Left lung (tissue), 10 donors: ENCODE results near the gene ICE2. TPM values are rescaled to one million over a fixed set of nuclear protein-coding genes. Genes with fewer than 3 reads are reported as not detected.
A peak's percentile ranks its signal among the peaks of the same experiment; 100 is the strongest.

Source experiments
- ATAC-seq: fragments of 200-7000 bp; cut with Tn5 transposase; one replicate; pipeline ENCODE4 v1.9.1; 2020; ENCODE audit warnings: moderate library complexity
- DNase-seq, 4 donors: peaks; one replicate each; pipeline ENCODE4 v3.0.0-alpha.2; 2013 to 2020
- H3K27ac ChIP-seq, 2 donors: fragments of 200-600 bp; sonication (generic) in 1 of 2; one replicate each; pipeline versions ENCODE4 v1.5.0 to v1.8.0; 2020 to 2021
- H3K27me3 ChIP-seq, 2 donors: fragments of 200-600 bp; sonication (generic) in 1 of 2; one replicate each; pipeline versions ENCODE4 v1.5.0 to v1.8.0; 2020 to 2021
- H3K36me3 ChIP-seq, 2 donors: fragments of 200-600 bp; sonication (generic) in 1 of 2; one replicate each; pipeline versions ENCODE4 v1.5.0 to v1.8.0; 2020 to 2021
- H3K4me1 ChIP-seq, 2 donors: fragments of 200-600 bp; one replicate each; pipeline ENCODE4 v1.8.0; 2021
- H3K4me3 ChIP-seq, 2 donors: fragments of 200-600 bp; sonication (generic) in 1 of 2; one replicate each; pipeline versions ENCODE4 v1.5.0 to v1.8.0; 2020 to 2021; ENCODE audit warnings: mild to moderate bottlenecking in 1 of 2
- H3K9me3 ChIP-seq, 2 donors: fragments of 200-600 bp; sonication (generic) in 1 of 2; one replicate each; pipeline versions ENCODE4 v1.5.0 to v1.8.0; 2020 to 2021
- intact Hi-C, 2 donors: fragments of 100-400 bp; cut with DNase I; formaldehyde crosslinking; loops; one replicate each; pipeline versions ENCODE4 v1.11.2 to v1.14.2; 2022
- polyA plus RNA-seq, 6 donors: library from polyadenylated mRNA; unstranded; fragments of 120-200 nt; gene quantifications; one replicate each; pipeline ENCODE4 v1.2.1, GENCODE V29; 2013; ENCODE audit not compliant: insufficient read length in 6 of 6
- total RNA-seq, 2 donors: library from RNA; stranded (reverse); fragmentation: NEBNext Ultra II Directional; extraction: Animal tissue kit (Norgen Biotek cat#: 25700); gene quantifications; one replicate each; pipeline ENCODE4 v1.2.1, GENCODE V29; 2021
- TF ChIP-seq, protein P1 (sequence below), 2 donors: fragments of 200-600 bp; sonication (generic) in 1 of 2; IDR thresholded peaks; one replicate each; pipeline versions ENCODE4 v1.5.0 to v1.8.0; 2021; ENCODE audit warnings: antibody characterized with exemption in 2 of 2
- donor health status: DM: no; HTN: yes; CAD: no.
- donor health status: DM: no; HTN: no; CAD: no.

ICE2 gene
- total and polyA plus RNA-seq, 8 donors, result 35.9 to 94.4 (median 80.8) TPM

DNA sequence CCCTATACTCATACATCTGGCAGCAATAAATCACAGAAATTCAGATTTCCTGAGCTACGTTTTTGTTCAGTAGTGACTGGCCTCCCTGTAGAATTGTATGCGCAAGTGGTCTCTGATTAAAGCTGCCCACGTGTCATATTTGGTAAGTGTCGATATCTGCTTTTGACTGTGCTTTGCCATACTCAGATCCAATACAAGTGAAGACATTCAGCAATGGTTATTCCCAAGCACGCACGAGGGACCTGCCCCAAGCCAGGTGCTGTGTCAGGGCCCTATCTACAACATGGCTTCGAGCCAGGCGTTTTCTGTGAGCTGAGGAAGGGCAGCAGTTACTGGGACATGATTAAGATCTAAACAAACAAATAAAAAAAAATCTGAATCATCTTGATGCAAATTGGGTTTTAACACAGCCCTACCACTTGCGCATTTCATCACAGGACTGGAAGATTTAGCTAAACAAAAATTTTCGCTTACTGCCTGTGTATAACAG is 47.2 kb upstream of the ICE2 start:
- no peak for DNase-seq
- intact Hi-C loops, result no loop called here
- Histone ChIP-seq H3K9me3 (no peaks in the 10 kb centered on the region), H3K36me3 (no peaks in the 10 kb centered on the region), H3K4me1 (peaks cover 6% of the 10 kb centered on the region in 2 donors), H3K27ac (no peak overlapping the region), H3K27me3 (no peaks in the 10 kb centered on the region), H3K4me3 (no peak overlapping the region)
- TF ChIP-seq, protein P1, sequence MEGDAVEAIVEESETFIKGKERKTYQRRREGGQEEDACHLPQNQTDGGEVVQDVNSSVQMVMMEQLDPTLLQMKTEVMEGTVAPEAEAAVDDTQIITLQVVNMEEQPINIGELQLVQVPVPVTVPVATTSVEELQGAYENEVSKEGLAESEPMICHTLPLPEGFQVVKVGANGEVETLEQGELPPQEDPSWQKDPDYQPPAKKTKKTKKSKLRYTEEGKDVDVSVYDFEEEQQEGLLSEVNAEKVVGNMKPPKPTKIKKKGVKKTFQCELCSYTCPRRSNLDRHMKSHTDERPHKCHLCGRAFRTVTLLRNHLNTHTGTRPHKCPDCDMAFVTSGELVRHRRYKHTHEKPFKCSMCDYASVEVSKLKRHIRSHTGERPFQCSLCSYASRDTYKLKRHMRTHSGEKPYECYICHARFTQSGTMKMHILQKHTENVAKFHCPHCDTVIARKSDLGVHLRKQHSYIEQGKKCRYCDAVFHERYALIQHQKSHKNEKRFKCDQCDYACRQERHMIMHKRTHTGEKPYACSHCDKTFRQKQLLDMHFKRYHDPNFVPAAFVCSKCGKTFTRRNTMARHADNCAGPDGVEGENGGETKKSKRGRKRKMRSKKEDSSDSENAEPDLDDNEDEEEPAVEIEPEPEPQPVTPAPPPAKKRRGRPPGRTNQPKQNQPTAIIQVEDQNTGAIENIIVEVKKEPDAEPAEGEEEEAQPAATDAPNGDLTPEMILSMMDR (IDR thresholded peaks at IDR 0.05), result no peak
- no peak for ATAC-seq

DNA sequence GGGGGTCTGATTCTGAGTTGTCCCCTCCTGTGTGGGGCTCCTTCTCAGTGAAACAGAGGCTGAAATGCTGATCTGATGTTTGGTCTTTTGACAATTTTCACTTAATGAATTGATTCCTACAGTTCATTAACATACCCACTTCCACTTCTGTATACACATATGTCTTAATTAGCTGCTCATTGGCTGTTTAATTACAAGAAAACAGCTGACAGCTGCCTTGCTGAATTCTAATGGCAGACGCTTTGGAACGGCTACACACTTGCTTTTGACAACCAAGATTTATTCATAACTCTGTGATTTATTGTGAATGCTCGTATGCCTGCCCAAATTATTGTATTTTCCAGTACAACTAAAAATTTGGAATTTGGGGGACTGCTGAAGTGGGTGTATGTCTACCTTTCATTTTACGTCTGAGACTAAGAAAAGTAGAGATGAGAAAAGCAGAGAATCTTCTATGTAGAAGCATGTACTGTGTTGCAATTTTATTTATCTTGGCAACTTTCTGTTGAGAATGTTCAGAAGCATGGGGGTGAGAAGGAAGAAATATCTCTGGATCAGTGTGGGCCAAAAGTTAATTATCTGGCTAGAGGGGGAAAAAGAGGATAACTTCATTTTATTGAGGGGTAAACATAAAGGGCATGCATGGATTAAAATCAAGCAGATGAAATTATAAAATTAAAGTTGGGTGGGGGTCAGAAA is 46.5 kb upstream of the ICE2 start:
- TF ChIP-seq, protein P1 (IDR thresholded peaks at IDR 0.05), result no peak
- H3K4me3 ChIP-seq, result no peak overlapping the region
- no peak overlapping the region for H3K27ac ChIP-seq
- peak in 2 of 4 donors; percentile 27 to 34 for DNase-seq
- no peaks in the 10 kb centered on the region for H3K9me3 ChIP-seq
- peaks cover 6 to 11% of the 10 kb centered on the region in 2 donors for H3K4me1 ChIP-seq
- ATAC-seq, result no peak
- intact Hi-C loops, result no loop called here
- no peaks in the 10 kb centered on the region for H3K27me3 ChIP-seq
- no peaks in the 10 kb centered on the region for H3K36me3 ChIP-seq

DNA sequence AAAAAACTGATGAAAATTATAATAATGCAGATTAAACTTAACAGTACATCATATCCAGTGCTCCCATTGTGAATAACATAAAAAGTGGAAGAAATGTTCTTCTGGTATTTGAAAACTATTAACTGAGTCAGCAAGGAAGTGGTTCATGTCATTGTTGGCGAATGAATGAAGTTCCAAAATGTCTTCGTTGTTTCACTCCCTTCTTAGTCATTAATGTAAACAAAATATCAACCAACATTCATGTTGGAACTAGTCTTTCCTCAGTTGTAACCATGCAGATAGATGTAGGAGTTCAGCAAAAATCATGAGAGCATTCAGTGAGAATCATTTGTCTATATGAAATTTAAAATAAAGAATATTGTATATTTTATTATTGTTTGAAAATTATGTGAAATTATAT is 44.1 kb upstream of the ICE2 start:
- no peak for DNase-seq
- no peak for ATAC-seq
- H3K9me3 ChIP-seq, result no peaks in the 10 kb centered on the region
- H3K4me3 ChIP-seq, result no peak overlapping the region
- intact Hi-C loops, result no loop called here
- TF ChIP-seq, protein P1 (IDR thresholded peaks at IDR 0.05), result no peak
- H3K4me1 ChIP-seq, result peaks cover 6 to 10% of the 10 kb centered on the region in 2 donors
- no peak overlapping the region for H3K27ac ChIP-seq
- no peaks in the 10 kb centered on the region for H3K36me3 ChIP-seq
- H3K27me3 ChIP-seq, result no peaks in the 10 kb centered on the region

DNA sequence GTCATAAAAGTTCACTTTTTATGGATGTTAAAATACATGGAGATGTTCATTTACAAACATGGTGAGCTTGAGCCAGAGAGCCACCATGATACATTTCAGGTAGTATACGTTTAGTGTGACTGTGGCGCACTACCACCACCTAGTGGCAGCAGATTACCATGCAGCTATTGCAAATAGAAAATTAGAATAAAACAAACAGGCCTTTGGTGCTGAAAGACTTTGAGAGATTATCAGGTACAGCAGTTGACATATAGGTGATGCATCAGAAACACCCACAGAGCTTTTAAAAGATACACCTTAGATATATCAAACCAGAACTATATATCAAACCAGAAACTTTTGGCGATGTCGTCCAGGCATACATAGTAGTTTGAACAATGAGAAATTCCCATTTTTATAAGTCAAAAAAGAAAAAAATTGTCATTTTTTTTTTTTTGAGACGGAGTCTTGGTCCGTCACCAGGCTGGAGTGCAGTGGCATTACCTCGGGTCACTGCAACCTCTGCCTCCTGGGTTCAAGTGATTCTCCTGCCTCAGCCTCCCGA is 42.0 kb upstream of the ICE2 start:
- no peaks in the 10 kb centered on the region for H3K36me3 ChIP-seq
- no peak overlapping the region for H3K4me3 ChIP-seq
- H3K27me3 ChIP-seq, result no peaks in the 10 kb centered on the region
- DNase-seq, result peak; percentile 34 to 71 (median 60)
- peak; percentile 90 for ATAC-seq
- peaks cover 6 to 10% of the 10 kb centered on the region in 2 donors for H3K4me1 ChIP-seq
- TF ChIP-seq, protein P1 (IDR thresholded peaks at IDR 0.05), result peak; percentile 76 to 96
- peak overlapping the region in 1 of 2 donors; percentile 30 for H3K27ac ChIP-seq
- H3K9me3 ChIP-seq, result no peaks in the 10 kb centered on the region
- intact Hi-C loops, result no loop called here

DNA sequence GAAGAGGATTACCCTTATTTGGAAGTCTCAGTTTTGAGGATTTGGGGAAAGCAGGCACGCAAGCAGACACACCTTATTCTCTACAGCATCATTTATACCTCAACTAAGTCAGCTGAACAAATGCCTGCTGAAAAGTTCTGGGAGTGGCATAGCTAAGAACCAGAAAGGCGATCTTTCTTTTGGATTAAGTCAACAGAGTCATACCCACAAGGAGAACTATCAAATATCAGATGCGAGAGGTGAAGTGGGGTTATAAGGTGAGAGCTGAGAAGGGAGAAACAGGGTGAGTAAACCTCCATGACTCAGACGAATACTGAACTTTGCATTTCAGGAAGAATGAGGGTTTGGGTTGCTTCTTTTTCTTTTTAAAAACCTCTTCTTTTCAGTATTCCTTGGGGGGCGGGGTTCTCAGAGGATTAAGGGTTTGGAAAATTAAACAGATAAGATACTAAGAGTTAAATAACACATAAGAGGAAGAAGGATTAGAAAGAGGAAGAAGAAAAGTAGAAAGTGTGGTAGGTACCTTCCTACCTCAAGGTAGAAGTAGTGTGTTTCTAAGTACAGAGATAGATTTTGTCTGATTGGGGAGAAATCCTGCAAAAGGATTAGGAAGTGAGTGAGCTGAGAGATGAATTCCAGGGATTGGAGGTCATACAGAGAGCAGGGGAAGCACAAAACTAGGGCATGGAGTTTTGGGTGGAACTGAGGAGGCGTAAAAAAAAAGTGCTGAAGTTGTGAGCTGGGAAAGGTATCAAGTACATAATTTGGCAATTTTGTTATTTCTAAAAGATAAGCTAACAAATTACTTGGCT is 41.3 kb upstream of the ICE2 start:
- ATAC-seq, result peak; percentile 91
- no peaks in the 10 kb centered on the region for H3K36me3 ChIP-seq
- DNase-seq, result no peak
- H3K27me3 ChIP-seq, result no peaks in the 10 kb centered on the region
- H3K4me1 ChIP-seq, result peaks cover 1 to 10% of the 10 kb centered on the region in 2 donors
- peak overlapping the region; percentile 30 to 36 for H3K27ac ChIP-seq
- intact Hi-C loops, result no loop called here
- H3K4me3 ChIP-seq, result no peak overlapping the region
- TF ChIP-seq, protein P1 (IDR thresholded peaks at IDR 0.05), result no peak
- no peaks in the 10 kb centered on the region for H3K9me3 ChIP-seq
